ENCODE measurements around the gene GGA2. TPM values are rescaled to one million over a fixed set of nuclear protein-coding genes. Genes with fewer than 3 reads are reported as not detected.

Gene GGA2
- total RNA-seq, 1 donor from 2014 or later = 93.4 TPM

- H3K4me1 Mint-ChIP-seq = no peaks in the 10 kb centered on the region
- no peak overlapping the region for H3K4me3 Mint-ChIP-seq
- H3K27ac Mint-ChIP-seq (ENCODE audit: unreplicated experiment) = no peak overlapping the region
- no peak for DNase-seq (ENCODE audit: low read depth, low spot score)
- H3K36me3 Mint-ChIP-seq (ENCODE audit: low read depth) = peaks cover 3% of the 10 kb centered on the region
- no peak for TF ChIP-seq CTCF (conservative IDR thresholded peaks at IDR 0.05)
- no peaks in the 10 kb centered on the region for H3K27me3 Mint-ChIP-seq (ENCODE audit: low read depth)
- H3K9me3 Mint-ChIP-seq = no peaks in the 10 kb centered on the region
These were observed 93.5 kb downstream of the GGA2 start for GRCh38 chr16:23416816-23417215.

GRCh38 chr16:23414731-23415130 lies 95.6 kb downstream of the GGA2 start:
- H3K36me3 Mint-ChIP-seq (ENCODE audit: low read depth) = peaks cover 7% of the 10 kb centered on the region
- no peaks in the 10 kb centered on the region for H3K27me3 Mint-ChIP-seq (ENCODE audit: low read depth)
- no peaks in the 10 kb centered on the region for H3K9me3 Mint-ChIP-seq
- DNase-seq (ENCODE audit: low read depth, low spot score) = no peak
- no peak for TF ChIP-seq CTCF (conservative IDR thresholded peaks at IDR 0.05)
- H3K27ac Mint-ChIP-seq (ENCODE audit: unreplicated experiment) = no peak overlapping the region
- peaks cover 4% of the 10 kb centered on the region for H3K4me1 Mint-ChIP-seq
- H3K4me3 Mint-ChIP-seq = no peak overlapping the region

Other genes starting within 250 kb of the GGA2 start
- gene SCNN1B, start 208.2 kb downstream of the GGA2 start, total RNA-seq = not detected in 2 replicates
- gene COG7, start 57.3 kb downstream of the GGA2 start, total RNA-seq = 18.8 and 18.9 TPM in 2 replicates
- gene EARS2, start 46.9 kb upstream of the GGA2 start, total RNA-seq = 27.5 and 27.9 TPM in 2 replicates
- gene UBFD1, start 47.2 kb upstream of the GGA2 start, total RNA-seq = 89.5 and 91.0 TPM in 2 replicates
- 104 and 105 TPM in 2 replicates for gene NDUFAB1, start 85.8 kb upstream of the GGA2 start, total RNA-seq
- 25.6 and 26.6 TPM in 2 replicates for gene PALB2, start 130.8 kb upstream of the GGA2 start, total RNA-seq
- 95.7 and 96.7 TPM in 2 replicates for gene DCTN5, start 131.0 kb upstream of the GGA2 start, total RNA-seq
- 108 and 119 TPM in 2 replicates for gene PLK1, start 168.4 kb upstream of the GGA2 start, total RNA-seq
- gene ERN2, start 202.7 kb upstream of the GGA2 start, total RNA-seq = 0.59 TPM in 1 of 2 replicates, not detected in the other
- gene CHP2, start 244.5 kb upstream of the GGA2 start, total RNA-seq = not detected in 2 replicates